HepG2 (cell line): ENCODE measurements around the gene ILRUN. TPM values are rescaled to one million over a fixed set of nuclear protein-coding genes. Genes with fewer than 3 reads are reported as not detected.
A peak's percentile ranks its signal among the peaks of the same experiment; 100 is the strongest.

ENCODE experiments used
- AHDC1 ChIP-seq: sonication (generic); formaldehyde crosslinking; IDR thresholded peaks from 2 replicates; pipeline ENCODE4 v1.5.1; 2020; ENCODE audit warnings: mild to moderate bottlenecking, missing genetic modification reagents, borderline replicate concordance
- GLMP ChIP-seq: sonication (generic); formaldehyde crosslinking; IDR thresholded peaks from 2 replicates; pipeline ENCODE4 v1.9.0; 2021; ENCODE audit warnings: missing genetic modification reagents, mild to moderate bottlenecking, borderline replicate concordance
- HMGXB3 ChIP-seq: sonication (generic); formaldehyde crosslinking; IDR thresholded peaks from 2 replicates; pipeline ENCODE4 v1.4.0; 2020; ENCODE audit warnings: missing genetic modification reagents, borderline replicate concordance
- MTERF4 ChIP-seq: sonication (generic); formaldehyde crosslinking; IDR thresholded peaks from 2 replicates; pipeline ENCODE4 v1.8.0; 2023; ENCODE audit warnings: mild to moderate bottlenecking, missing genetic modification reagents
- ZNF318 ChIP-seq: sonication (generic); formaldehyde crosslinking; IDR thresholded peaks from 2 replicates; pipeline ENCODE4 v1.4.0; 2020; ENCODE audit warnings: mild to moderate bottlenecking, missing genetic modification reagents
- ZNF598 ChIP-seq: sonication (generic); formaldehyde crosslinking; IDR thresholded peaks from 2 replicates; pipeline ENCODE4 v1.5.1; 2020; ENCODE audit warnings: mild to moderate bottlenecking, missing genetic modification reagents, borderline replicate concordance
- polyA plus RNA-seq, 8 experiments: library from polyadenylated mRNA; depleted of rRNA in 3 of 8; stranded (reverse) in 7 of 8; unstranded in 1 of 8; fragments of >200 nt; fragmentation: Illumina TruSeq in 4 of 8; extraction: Trizol in 4 of 8; gene quantifications; 2 replicates each; pipeline versions ENCODE4 v1.2.1 to v1.2.3, GENCODE V29; 2011 to 2016; ENCODE audit warnings: low read depth in 4 of 8, missing spikeins in 1 of 8, mixed read lengths in 1 of 8; ENCODE audit not compliant: insufficient read depth in 1 of 8
- total RNA-seq, 5 experiments: library from RNA; depleted of rRNA; stranded (reverse); fragments of >200 nt; fragmentation: Illumina TruSeq; extraction: Trizol; gene quantifications; 2 replicates each; pipeline ENCODE4 v1.2.3, GENCODE V29; 2016; ENCODE audit warnings: low read depth in 1 of 5

Gene ILRUN
- total and polyA plus RNA-seq, 2 of the 13 experiments (the other 11 are each of a cell fraction or from before 2014, with no cell fraction given): 45.5 to 66.6 TPM

- no peak for TF ChIP-seq ZNF318 (CRISPR knock-in tag)
- no peak; the same call in 1 of the 2 replicates for TF ChIP-seq AHDC1 (CRISPR knock-in tag)
- no peak for TF ChIP-seq MTERF4 (CRISPR knock-in tag)
- peak; percentile 78; the same call in 1 of the 2 replicates for TF ChIP-seq HMGXB3 (CRISPR knock-in tag)
- no peak for TF ChIP-seq GLMP (CRISPR knock-in tag)
- TF ChIP-seq ZNF598 (CRISPR knock-in tag): no peak
Observed at GRCh38 chr6:34657307-34657978, 39.1 kb downstream of the ILRUN start (continued).
